Activated CD8-positive, alpha-beta memory T cell treated with anti-CD3 and anti-CD28 coated beads, Interleukin-2, amount 50 U/mL, for 24 hours (primary cell): ENCODE results near the gene TPO.
"Not testable (repeated sequence)": the region's sequence is repeated elsewhere in the genome, so short reads cannot be mapped to it uniquely, and the experiment has no call there.

Source experiments
- DNase-seq: peaks from one replicate; pipeline ENCODE4 v3.0.0-alpha.2; 2020; ENCODE audit errors: extremely low read depth

Gene TPO

DNA sequence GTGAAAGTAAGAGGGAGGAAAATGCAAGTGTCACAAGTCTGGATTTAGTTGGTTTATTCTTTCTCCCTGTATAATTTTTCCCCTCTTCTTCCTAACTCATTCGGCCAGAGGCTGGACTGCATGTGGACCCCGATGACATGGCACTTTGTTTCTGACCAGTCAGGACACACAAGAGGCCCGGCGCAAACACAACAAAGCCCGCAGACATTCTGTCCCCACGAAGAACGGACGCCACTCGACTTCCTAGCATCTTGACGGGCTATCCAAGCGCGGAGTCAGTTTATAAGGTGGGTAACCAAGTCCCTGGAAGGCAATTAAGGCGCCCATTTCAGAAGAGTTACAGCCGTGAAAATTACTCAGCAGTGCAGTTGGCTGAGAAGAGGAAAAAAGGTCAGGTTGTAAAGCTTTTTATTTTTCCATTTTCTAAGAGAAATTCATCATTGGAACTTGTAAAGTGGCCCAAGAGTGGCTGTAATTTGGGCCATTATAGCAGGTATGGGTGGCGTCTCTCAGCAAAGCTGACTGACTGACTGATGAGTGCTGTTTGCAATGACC, at the start of gene TPO:
TPO (plus strand) TSS at position 308 of the 555 bp plus-strand sequence. CDS start 946 bp downstream, outside the sequence.
- DNase-seq, result no peak

GRCh38 chr2:1366546-1367134, 46.6 kb upstream of the TPO start:
- no peak for DNase-seq

DNA sequence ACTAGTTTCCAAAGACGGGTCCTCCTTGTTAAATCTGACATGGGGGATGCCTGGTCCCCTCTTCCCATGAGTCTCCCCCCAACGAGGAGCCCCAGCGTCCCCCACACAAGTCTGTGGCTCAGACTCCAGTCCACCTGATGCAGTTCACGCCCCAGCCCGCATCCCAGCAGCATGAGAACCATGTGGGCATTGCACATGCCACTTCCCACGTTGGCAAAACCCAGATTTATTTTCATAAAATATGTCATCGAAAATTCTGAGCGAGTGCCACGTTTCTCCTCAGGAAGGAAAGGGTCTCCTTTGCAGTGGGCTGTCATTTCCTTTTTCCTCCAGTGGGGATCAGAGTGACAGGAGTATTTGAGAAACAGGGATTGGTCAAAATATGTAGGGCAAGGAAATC, 45.7 kb upstream of the TPO start:
- no peak for DNase-seq

DNA sequence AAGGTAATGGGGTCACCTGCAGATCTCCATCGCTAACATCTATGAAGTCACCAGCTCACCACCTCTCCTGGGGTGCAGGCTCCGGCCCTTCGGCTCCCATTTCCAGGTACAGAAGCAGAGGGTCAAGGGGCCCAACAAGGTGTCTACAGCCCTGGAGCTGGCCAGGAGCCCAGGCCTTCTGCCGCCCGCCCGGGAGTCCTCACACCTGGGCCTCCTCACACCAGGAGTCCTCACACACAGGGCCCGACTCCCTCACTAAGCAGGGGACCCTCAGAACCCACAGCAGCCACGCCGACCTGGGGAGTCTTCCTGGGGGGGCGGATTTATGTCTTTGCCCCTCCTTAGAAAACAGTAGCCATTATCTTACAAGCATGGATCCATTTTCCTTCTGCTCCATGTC, 43.4 kb upstream of the TPO start:
- no peak for DNase-seq

DNA sequence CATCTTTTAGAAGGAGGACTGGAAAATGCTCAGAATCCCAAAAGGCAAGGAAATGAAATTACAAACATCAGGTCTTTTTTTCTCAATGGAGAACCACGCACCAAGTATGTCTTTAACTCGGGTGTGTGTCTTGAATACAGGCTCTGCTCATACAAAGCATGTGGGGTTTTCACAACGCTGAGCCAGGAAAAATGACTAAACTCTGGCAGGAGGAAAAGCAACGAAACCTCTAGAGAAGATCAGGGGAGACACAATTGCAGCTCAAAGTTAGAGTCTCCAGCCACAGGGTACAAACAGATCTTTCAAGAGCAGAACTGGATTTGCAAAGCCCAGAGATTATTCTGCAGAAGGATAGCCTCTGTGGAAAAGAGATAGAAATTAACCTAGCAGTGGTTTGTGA, 42.8 kb upstream of the TPO start:
- DNase-seq, result no peak

- no peak for DNase-seq
Measured at GRCh38 chr2:1371082-1371481, 42.2 kb upstream of the TPO start.

DNA sequence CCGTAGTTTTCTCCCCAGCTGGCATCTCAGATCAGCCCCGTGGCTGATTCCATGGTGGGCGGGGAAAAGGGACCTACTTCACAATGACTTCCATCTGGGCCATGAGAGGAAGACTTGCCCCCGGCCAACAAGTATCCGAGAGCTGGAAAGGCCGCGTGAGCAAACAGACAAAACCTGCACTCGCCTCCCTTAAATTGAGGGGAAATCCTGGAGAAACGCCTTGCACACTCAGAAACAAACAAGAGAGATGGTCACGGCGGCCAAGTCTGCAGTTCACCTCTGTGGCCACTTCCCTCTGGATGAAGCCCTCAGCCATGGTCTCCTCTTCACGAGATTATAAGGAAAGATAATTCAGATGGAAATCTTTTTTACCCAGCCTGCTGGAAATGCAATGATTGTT, 39.4 kb upstream of the TPO start:
- no peak for DNase-seq

DNA sequence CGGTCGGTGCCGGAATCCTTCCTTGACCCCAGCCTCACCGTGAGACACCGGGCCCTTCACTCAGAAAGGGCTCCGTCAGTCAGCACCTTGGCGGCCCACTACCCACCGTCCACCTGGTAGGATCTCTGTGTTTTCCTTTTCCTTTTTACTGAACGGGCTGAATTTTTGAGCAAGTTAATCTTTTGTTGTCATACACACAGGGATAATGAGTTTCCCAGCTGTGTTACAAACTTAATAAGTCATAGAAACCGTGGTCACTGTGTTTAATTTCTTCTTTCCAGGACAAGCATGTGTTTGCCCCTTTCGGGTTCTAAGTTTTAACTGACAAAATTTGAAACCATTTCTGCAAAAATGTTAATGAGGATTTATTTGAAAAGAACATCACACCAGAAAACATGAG, 39.0 kb upstream of the TPO start:
- DNase-seq, result no peak

DNA sequence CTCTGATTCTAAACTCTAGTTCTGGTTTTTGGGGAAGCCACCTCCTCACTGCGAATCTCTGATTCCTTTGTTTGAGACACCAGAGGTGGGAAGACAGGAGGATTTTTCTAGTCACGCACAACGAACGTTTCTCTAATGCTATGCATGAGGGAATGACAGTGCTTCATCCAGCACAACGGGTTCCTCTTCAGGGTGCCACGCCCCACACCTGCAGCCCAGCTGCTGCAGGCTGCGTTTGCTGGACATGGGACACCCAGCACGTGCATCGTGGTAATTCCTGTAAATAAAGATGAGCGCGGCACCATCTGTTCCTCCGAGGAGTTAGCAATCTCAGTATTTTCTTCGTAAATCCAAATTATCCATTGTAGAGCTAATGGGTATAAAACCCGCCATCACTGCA, 37.5 kb upstream of the TPO start:
- no peak for DNase-seq

GRCh38 chr2:1377473-1377872, 35.8 kb upstream of the TPO start:
- no peak for DNase-seq

- DNase-seq, result no peak
Measured at GRCh38 chr2:1378456-1379150, 34.7 kb upstream of the TPO start.

GRCh38 chr2:1381644-1382043, 31.6 kb upstream of the TPO start:
- DNase-seq, result no peak

- DNase-seq, result not testable (repeated sequence)
Measured at GRCh38 chr2:1387954-1388725, 25.1 kb upstream of the TPO start.

- not testable (repeated sequence) for DNase-seq
Measured at GRCh38 chr2:1390118-1390517, 23.1 kb upstream of the TPO start.

DNA sequence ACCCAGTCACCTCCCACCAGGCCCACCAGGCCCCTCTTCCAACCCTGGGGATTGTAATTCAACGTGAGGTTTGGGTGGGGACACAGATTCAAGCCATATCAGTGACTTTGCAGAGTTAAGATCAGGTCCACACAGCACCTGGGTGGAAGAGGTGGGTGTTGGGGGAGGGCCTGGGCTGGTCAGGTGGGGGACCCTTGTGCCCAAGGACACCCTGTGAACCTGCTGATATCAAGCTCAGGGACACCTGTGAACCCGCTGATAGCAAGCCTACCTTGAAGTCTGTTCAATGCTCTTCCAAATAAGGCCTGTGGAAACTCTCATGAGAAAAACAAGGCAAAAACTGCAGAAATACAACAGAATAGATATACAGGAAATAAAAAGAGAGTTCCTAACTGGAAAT, 19.9 kb upstream of the TPO start:
- DNase-seq, result no peak

DNA sequence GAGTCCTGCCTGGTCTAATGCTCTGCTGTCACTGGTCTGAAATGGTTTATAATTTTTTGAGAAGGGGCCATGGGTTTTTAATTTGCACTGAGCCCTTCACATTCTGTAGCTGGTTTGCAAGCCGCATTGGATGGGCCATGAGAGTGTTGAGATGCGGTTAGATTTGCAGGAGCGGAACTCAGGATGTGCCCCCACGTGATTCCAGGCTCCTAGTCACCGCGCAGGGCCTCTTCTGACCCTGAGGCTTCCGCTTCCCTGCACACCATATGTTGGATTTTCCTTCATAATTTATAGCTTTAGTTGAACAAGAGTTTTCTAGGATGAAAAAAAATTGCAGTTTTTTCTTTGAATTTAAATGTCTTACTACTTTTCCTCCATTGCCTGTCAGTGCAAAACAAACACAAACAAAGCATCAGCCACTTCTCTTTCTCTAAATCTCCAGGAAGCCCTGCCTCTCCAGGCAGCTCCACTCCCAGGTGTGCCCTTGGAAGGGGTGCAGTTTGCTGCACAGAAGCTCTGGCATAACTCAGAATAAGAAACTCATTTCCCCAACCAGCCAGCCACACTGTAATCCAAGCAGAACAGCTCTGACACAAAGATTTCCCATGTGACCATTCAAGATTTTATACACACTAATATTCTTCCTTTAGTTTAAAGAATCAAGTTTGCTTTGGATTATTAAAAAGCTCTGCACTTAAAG, 18.4 kb upstream of the TPO start:
- DNase-seq, result no peak

DNA sequence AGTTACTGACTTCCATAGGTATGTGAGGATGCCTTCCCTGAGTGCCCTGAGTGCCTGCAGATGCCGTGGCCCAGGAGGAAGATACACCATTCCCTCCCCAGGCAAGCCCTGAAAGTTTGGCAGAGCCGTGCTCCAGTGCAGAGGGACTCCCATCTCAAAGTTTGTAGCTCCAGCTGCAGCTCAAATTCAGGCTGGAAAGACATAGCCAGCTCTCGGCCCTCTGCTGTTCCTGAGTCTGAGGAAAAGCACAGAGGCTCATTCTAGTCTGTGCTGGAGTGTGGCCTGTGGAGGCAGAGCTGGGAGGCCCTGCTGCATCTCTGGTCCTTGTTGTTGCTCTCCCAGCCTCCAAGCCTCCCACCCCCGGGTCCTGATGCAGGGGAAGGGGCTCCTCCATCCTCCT, 15.9 kb upstream of the TPO start:
- DNase-seq, result no peak

DNA sequence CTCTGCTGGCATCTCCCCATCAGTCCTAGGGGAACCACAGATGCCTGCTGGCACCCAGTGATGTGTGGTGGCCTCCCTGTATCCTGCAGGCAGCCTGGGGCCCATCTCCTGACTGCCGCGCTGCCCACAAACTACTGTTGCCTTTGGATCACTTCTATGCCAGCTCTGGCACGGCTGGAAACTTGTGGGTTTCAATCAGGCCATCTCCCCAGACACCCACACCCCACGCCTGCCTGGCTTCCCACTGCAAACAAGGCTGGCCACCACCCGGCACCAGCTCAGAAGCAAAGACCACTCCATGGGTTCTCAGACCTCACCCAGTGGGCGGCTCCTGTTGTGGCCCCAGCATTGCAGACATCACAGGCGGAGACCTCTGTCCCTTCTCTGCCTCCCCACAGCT, 15.1 kb upstream of the TPO start:
- no peak for DNase-seq

DNA sequence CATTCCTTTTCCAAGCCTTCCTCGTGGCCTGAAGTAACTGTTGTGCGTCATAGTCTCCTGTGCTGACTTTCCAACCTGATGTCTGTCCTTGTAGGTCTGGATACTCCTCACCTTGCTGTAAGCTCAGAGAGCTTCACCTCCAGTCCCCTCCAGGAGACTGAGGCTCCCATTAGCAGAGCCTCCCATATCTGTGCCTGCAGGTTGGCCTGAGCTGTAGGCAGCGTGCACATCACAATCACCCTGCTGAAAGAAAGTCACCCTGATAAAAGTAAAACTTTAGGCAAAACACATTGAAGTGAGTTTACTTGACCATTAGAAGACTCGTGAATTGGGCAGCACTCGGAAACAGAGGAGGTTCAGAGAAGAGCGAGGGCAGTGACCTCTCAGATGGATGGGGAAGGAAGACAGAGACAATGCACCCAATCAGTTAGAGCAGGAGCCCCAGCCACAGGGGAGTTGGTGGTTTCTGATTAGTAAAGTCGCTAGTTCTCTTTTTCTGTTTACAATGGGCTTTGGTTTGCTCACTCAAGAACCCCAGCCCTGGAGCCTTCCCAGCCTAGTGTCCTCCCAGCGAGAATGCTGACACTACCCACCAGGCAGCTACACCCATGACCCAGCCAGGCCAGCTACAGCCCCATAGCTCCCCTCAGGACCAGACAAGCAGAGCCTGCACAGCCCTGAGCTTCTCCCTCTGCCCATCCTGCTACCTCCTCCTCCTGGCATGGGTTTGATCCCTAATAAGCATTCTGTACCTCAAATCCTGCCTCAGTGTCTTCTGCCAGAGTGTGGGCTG, 12.1 kb upstream of the TPO start:
- no peak for DNase-seq

DNA sequence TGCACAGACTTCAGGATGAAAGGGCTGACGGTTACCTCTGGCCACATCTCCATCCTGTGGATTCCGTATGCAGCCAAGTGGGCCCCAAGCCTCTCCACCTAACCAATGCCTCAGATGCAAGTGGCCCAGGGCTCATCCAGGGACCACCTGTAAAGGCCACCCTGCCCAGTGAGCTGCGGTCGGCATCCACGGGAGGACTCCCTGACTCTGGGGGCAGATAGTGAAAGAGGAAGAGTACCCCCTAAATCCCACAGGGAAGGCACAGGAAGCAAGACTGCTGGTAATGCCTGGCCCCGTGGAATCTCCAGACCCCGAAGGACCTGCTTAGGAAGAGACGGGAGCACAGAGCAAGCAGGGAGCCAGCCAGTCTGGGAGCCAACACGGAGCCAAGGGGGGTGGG, 11.2 kb upstream of the TPO start:
- no peak for DNase-seq

GRCh38 chr2:1403565-1403964, 9.7 kb upstream of the TPO start:
- no peak for DNase-seq
